H1 (cell line): Measurements from ENCODE around the gene SYNPO. TPM values are rescaled to one million over a fixed set of nuclear protein-coding genes. Genes with fewer than 3 reads are reported as not detected.

Experiments
- CTCF ChIA-PET: fragments of 300-600 bp; sonication (Branson Sonifier 250); formaldehyde crosslinking; loops from one replicate; lab custom pipeline; 2021; ENCODE audit not compliant: partially characterized antibody; lab: Charles Lee
- POLR2A ChIA-PET: fragments of 300-600 bp; sonication (Branson Sonifier 250); formaldehyde crosslinking; loops from one replicate; lab custom pipeline; 2021; ENCODE audit warnings: inconsistent platforms; ENCODE audit not compliant: partially characterized antibody; lab: Charles Lee
- DNase-seq, 2 experiments: peaks; one replicate each; pipeline versions ENCODE4 v3.0.0 to v3.0.0-alpha.2; 2010 to 2022; ENCODE audit warnings: low spot score in 2 of 2, low read depth in 1 of 2, mixed read lengths in 1 of 2
- FAIRE-seq: peaks from 2 replicates; lab custom pipeline; 2011; peaks lifted over from hg19 to GRCh38; lab: Jason Lieb, UNC
- H2AFZ ChIP-seq: 2 replicates; pipeline ENCODE4 v1.8.1; 2012; ENCODE audit warnings: low read length, inconsistent platforms
- H2AK5ac ChIP-seq: 2 replicates; pipeline ENCODE4 v1.6.1; 2013; ENCODE audit warnings: low read depth, low read length
- H2BK120ac ChIP-seq: replicated peaks from 2 replicates; pipeline ENCODE3; 2013; ENCODE audit warnings: low read depth, low read length, inconsistent platforms
- H2BK12ac ChIP-seq: 2 replicates; pipeline ENCODE4 v1.6.1; 2013; ENCODE audit warnings: low read depth, low read length
- H2BK15ac ChIP-seq: 2 replicates; pipeline ENCODE4 v1.6.1; 2013; ENCODE audit warnings: low read length
- H2BK20ac ChIP-seq: 2 replicates; pipeline ENCODE4 v1.6.1; 2013; ENCODE audit warnings: low read length
- H2BK5ac ChIP-seq: 2 replicates; pipeline ENCODE4 v1.6.1; 2013; ENCODE audit warnings: low read depth, low read length
- H3K14ac ChIP-seq: 2 replicates; pipeline ENCODE4 v1.6.1; 2013; ENCODE audit warnings: inconsistent platforms; ENCODE audit not compliant: insufficient read length
- H3K18ac ChIP-seq: 2 replicates; pipeline ENCODE4 v1.6.1; 2013; ENCODE audit warnings: low read length; ENCODE audit errors: extremely low read depth
- H3K23ac ChIP-seq: 2 replicates; pipeline ENCODE4 v1.6.1; 2013; ENCODE audit warnings: inconsistent platforms; ENCODE audit not compliant: insufficient read length
- H3K23me2 ChIP-seq: 2 replicates; pipeline ENCODE4 v1.6.1; 2013; ENCODE audit warnings: low read depth, low read length
- H3K27ac ChIP-seq: 2 replicates; pipeline ENCODE4 v1.6.1; 2011; ENCODE audit warnings: low read depth, low read length, inconsistent platforms
- H3K27me3 ChIP-seq, 4 experiments: replicated peaks in 1 of 4; 1 replicate in 1 of 4; 2 replicates in 3 of 4; pipeline versions ENCODE4 v1.6.1 to v1.8.1; 2011 to 2013; ENCODE audit warnings: low read length in 3 of 4, mild to moderate bottlenecking in 3 of 4, inconsistent platforms in 2 of 4, mixed read lengths in 2 of 4, moderate library complexity in 1 of 4; ENCODE audit not compliant: control insufficient read depth in 3 of 4, insufficient read depth in 3 of 4; ENCODE audit errors: extremely low read depth in 1 of 4
- H3K36me3 ChIP-seq, 4 experiments: 2 replicates each; pipeline versions ENCODE4 v1.6.1 to v1.8.1; 2011 to 2013; ENCODE audit warnings: mild to moderate bottlenecking in 4 of 4, low read length in 3 of 4, moderate library complexity in 2 of 4, control low read depth in 1 of 4, inconsistent platforms in 1 of 4; ENCODE audit not compliant: insufficient read depth in 4 of 4, control insufficient read depth in 2 of 4
- H3K4ac ChIP-seq: replicated peaks from 2 replicates; pipeline ENCODE3; 2013; ENCODE audit warnings: low read length, low read depth, mixed read lengths, inconsistent platforms; ENCODE audit not compliant: insufficient read length
- H3K4me1 ChIP-seq, 4 experiments: replicated peaks in 1 of 4; 1 replicate in 1 of 4; 2 replicates in 3 of 4; pipeline versions ENCODE4 v1.6.1 to v1.8.1; 2011 to 2013; ENCODE audit warnings: low read length in 3 of 4, inconsistent platforms in 2 of 4, mixed read lengths in 1 of 4; ENCODE audit not compliant: insufficient read depth in 4 of 4, control insufficient read depth in 3 of 4
- H3K4me2 ChIP-seq, 2 experiments: 2 replicates each; pipeline versions ENCODE4 v1.6.1 to v1.8.1; 2011 to 2013; ENCODE audit warnings: low read depth in 2 of 2, low read length in 2 of 2, control low read depth in 1 of 2, inconsistent platforms in 1 of 2, mild to moderate bottlenecking in 1 of 2; ENCODE audit not compliant: insufficient read depth in 1 of 2
- H3K4me3 ChIP-seq, 4 experiments: fragments of 200-600, 300-600 bp in 1 of 4; sonication (generic), shearing (Covaris generic), sonication (Bioruptor Twin) in 1 of 4; 2 replicates each; pipeline versions ENCODE4 v1.5.1 to v1.8.1; 2011 to 2016; ENCODE audit warnings: low read length in 4 of 4, low read depth in 3 of 4, control low read depth in 2 of 4, inconsistent platforms in 2 of 4, mild to moderate bottlenecking in 2 of 4, mixed read lengths in 1 of 4, moderate library complexity in 1 of 4; ENCODE audit not compliant: insufficient read depth in 2 of 4; ENCODE audit errors: extremely low read depth in 1 of 4
- H3K56ac ChIP-seq: replicated peaks from 2 replicates; pipeline ENCODE3; 2013; ENCODE audit warnings: low read depth, mild to moderate bottlenecking, mixed read lengths, low read length, inconsistent platforms; ENCODE audit not compliant: insufficient read length
- H3K79me1 ChIP-seq: 2 replicates; pipeline ENCODE4 v1.6.1; 2013; ENCODE audit warnings: low read depth, low read length, control low read depth
- H3K79me2 ChIP-seq, 2 experiments: 2 replicates each; pipeline versions ENCODE4 v1.6.1 to v1.8.1; 2012 to 2013; ENCODE audit warnings: low read length in 2 of 2, mild to moderate bottlenecking in 2 of 2, inconsistent platforms in 1 of 2; ENCODE audit not compliant: insufficient read depth in 2 of 2, control insufficient read depth in 1 of 2
- H3K9ac ChIP-seq, 4 experiments: replicated peaks in 1 of 4; 1 replicate in 1 of 4; 2 replicates in 3 of 4; pipeline versions ENCODE4 v1.6.1 to v1.8.1; 2011 to 2013; ENCODE audit warnings: low read depth in 3 of 4, low read length in 3 of 4, control low read depth in 2 of 4, mild to moderate bottlenecking in 2 of 4, moderate library complexity in 2 of 4, inconsistent platforms in 1 of 4; ENCODE audit errors: extremely low read depth in 1 of 4
- H3K9me3 ChIP-seq, 2 experiments: 2 replicates each; pipeline versions ENCODE4 v1.6.1 to v1.8.1; 2012 to 2013; ENCODE audit warnings: mild to moderate bottlenecking in 2 of 2, moderate library complexity in 2 of 2, control low read depth in 1 of 2, inconsistent platforms in 1 of 2, low read depth in 1 of 2, low read length in 1 of 2, mixed read lengths in 1 of 2; ENCODE audit not compliant: insufficient read depth in 2 of 2
- H4K20me1 ChIP-seq, 2 experiments: replicated peaks in 1 of 2; 2 replicates each; pipeline versions ENCODE3 to v1.8.1; 2011 to 2013; ENCODE audit warnings: inconsistent platforms in 2 of 2, low read length in 2 of 2, mild to moderate bottlenecking in 1 of 2; ENCODE audit not compliant: insufficient read depth in 2 of 2, control insufficient read depth in 1 of 2
- H4K5ac ChIP-seq: 2 replicates; pipeline ENCODE4 v1.6.1; 2013; ENCODE audit warnings: low read length, low read depth, mixed read lengths, inconsistent platforms; ENCODE audit not compliant: insufficient read length
- H4K8ac ChIP-seq: 2 replicates; pipeline ENCODE4 v1.8.0; 2013; ENCODE audit warnings: mild to moderate bottlenecking, moderate library complexity, low read length, inconsistent platforms; ENCODE audit not compliant: insufficient read depth; ENCODE audit errors: extremely low read depth
- H4K91ac ChIP-seq: replicated peaks from 2 replicates; pipeline ENCODE3; 2013; ENCODE audit warnings: low read length, mixed read lengths, inconsistent platforms; ENCODE audit not compliant: insufficient read length
- BACH1 ChIP-seq: IDR thresholded peaks from 2 replicates; pipeline ENCODE4 v1.6.1; 2012; ENCODE audit warnings: low read length, improper control_type of control experiment
- CBX5 ChIP-seq: fragments of 300-800, 300-1000 bp; sonication (generic); IDR thresholded peaks from 2 replicates; pipeline ENCODE4 v1.7.1; 2016; ENCODE audit warnings: antibody characterized with exemption, low read length, low read depth
- CEBPB ChIP-seq: IDR thresholded peaks from 2 replicates; pipeline ENCODE4 v1.6.1; 2012; ENCODE audit warnings: low read depth, low read length
- CHD2 ChIP-seq: IDR thresholded peaks from 2 replicates; pipeline ENCODE4 v1.6.1; 2012; ENCODE audit warnings: low read length, improper control_type of control experiment
- FOSL1 ChIP-seq: IDR thresholded peaks from 2 replicates; pipeline ENCODE4 v1.6.1; 2011; ENCODE audit warnings: mild to moderate bottlenecking, low read depth, low read length, moderate library complexity; ENCODE audit not compliant: insufficient read depth
- JUN ChIP-seq: IDR thresholded peaks from 2 replicates; pipeline ENCODE4 v1.6.1; 2011; ENCODE audit warnings: low read depth, mild to moderate bottlenecking, improper control_type of control experiment, low read length
- NANOG ChIP-seq: IDR thresholded peaks from 2 replicates; pipeline ENCODE4 v1.6.1; 2011; ENCODE audit warnings: low read length, low read depth, mild to moderate bottlenecking, inconsistent platforms; ENCODE audit not compliant: insufficient read depth, poor library complexity, severe bottlenecking
- SIN3A ChIP-seq, 2 experiments: IDR thresholded peaks in 1 of 2; conservative IDR thresholded peaks in 1 of 2; 2 replicates each; pipeline ENCODE4 v1.6.1; 2011 to 2012; ENCODE audit warnings: low read length in 2 of 2, improper control_type of control experiment in 1 of 2, low read depth in 1 of 2, mild to moderate bottlenecking in 1 of 2
- SP1 ChIP-seq: IDR thresholded peaks from 2 replicates; pipeline ENCODE4 v1.6.1; 2011; ENCODE audit warnings: low read depth, low read length
- TAF1 ChIP-seq: IDR thresholded peaks from 2 replicates; pipeline ENCODE4 v1.6.1; 2011; ENCODE audit warnings: mild to moderate bottlenecking, low read depth, low read length
- TBP ChIP-seq: IDR thresholded peaks from 2 replicates; pipeline ENCODE4 v1.6.1; 2011; ENCODE audit warnings: low read depth, low read length, improper control_type of control experiment
- WGBS, 2 experiments: shearing (Covaris generic) in 1 of 2; methylation state at CpG; one replicate each; pipeline versions ENCODE4 v1.1.6 to v1.1.7; 2013 to 2015; ENCODE audit warnings: low lambda C conversion rate in 2 of 2, mixed read lengths in 2 of 2, inconsistent platforms in 1 of 2, low coverage in 1 of 2, missing lambda C conversion rate in 1 of 2; ENCODE audit not compliant: insufficient replicate concordance in 2 of 2, insufficient coverage in 1 of 2, insufficient read length in 1 of 2; ENCODE audit errors: extremely low coverage in 1 of 2, missing lambda C conversion rate in 1 of 2; 5-methylcytosine and 5-hydroxymethylcytosine counted together
- polyA plus RNA-seq, 7 experiments: library from polyadenylated mRNA; depleted of rRNA in 3 of 7; stranded (reverse) in 5 of 7; unstranded in 2 of 7; fragments of >200 nt in 5 of 7; fragments of 200-250 nt in 2 of 7; gene quantifications; 1 replicate in 5 of 7; 2 replicates in 1 of 7; 4 replicates in 1 of 7; pipeline versions ENCODE4 v1.2.1 to v1.2.3, GENCODE V29; 2011 to 2013; ENCODE audit warnings: missing spikeins in 2 of 7, mixed read lengths in 2 of 7
- total RNA-seq: library from RNA; stranded (reverse); fragmentation: NEBNext Ultra II Directional; extraction: Animal tissue kit (Norgen Biotek cat#: 25700); gene quantifications from 2 replicates; pipeline ENCODE4 v1.2.1, GENCODE V29; 2021
- TF ChIP-seq, protein P1 (sequence below): IDR thresholded peaks from 2 replicates; pipeline ENCODE4 v1.6.1; 2011; ENCODE audit warnings: low read depth, mild to moderate bottlenecking, low read length; ENCODE audit not compliant: insufficient read depth

Gene SYNPO
- total and polyA plus RNA-seq, 2 of the 8 experiments (the other 6 are each of a cell fraction or from before 2014, with no cell fraction given), result 2.3 TPM

DNA sequence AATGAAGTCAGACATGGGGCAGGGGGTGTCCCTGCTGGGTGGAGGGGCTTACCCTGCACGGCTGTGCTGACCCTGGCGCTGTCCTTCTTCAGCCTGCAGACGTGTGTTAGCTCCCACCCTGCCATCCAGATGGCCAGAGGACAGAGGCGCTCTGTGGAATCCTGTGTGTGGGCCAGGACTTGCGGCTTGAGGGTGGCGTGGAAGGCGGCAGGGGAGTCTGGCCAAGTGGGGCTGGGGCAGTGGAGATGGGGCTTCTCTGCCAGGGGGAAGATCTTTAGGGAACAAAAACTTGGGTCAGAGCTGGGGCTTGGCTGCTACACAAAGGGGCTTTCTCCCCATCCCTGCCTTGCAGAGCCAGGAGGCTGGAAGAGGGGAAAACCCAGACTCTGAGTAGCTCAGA lies 46.5 kb upstream of the SYNPO start:
- Histone ChIP-seq H2BK12ac (no peak overlapping the region), H2BK15ac (no peak overlapping the region), H3K4ac (no peak overlapping the region), H3K23ac (no peak overlapping the region), H3K56ac (no peak overlapping the region), H3K27ac (no peak overlapping the region), H3K36me3 (no peaks in the 10 kb centered on the region), H3K14ac (no peak overlapping the region), H3K23me2 (no peaks in the 10 kb centered on the region), H4K5ac (no peak overlapping the region), H3K27me3 (no peaks in the 10 kb centered on the region), H3K18ac (no peak overlapping the region), H4K8ac (no peak overlapping the region; the same call in 1 of the 2 replicates), H2BK5ac (no peak overlapping the region), H2BK120ac (no peak overlapping the region), H4K20me1 (no peaks in the 10 kb centered on the region), H3K79me2 (no peaks in the 10 kb centered on the region), H2AK5ac (no peak overlapping the region), H3K4me1 (peaks cover 0 to 7% (median 5%) of the 10 kb centered on the region in 4 experiments; a peak in 6 of 7 replicates), H3K9me3 (no peaks in the 10 kb centered on the region), H2BK20ac (no peak overlapping the region), H3K79me1 (no peaks in the 10 kb centered on the region), H3K4me3 (no peak overlapping the region), H3K9ac (no peak overlapping the region), H3K4me2 (no peak overlapping the region), H2AFZ (no peak overlapping the region), H4K91ac (no peak overlapping the region)
- no peak for DNase-seq
- WGBS, 2 experiments, result 81% methylated on average over 7 of the region's 7 CpGs; no CpG with 5 or more reads in 1 of the 2 experiments
- POLR2A ChIA-PET, result interaction anchor here (0.7 to 1.4 kb wide), 2 partner anchors 9 to 144 kb away, joined by 3 read pairs; no protein-coding TSS in a partner anchor
- CTCF ChIA-PET, result interaction anchor here (0.7 to 6.3 kb wide), 8 partner anchors 10 to 81 kb away, joined by 3 to 39 read pairs (median 5); no protein-coding TSS in a partner anchor
- no peak for FAIRE-seq
- TF ChIP-seq JUN (no peak), CEBPB (no peak), BACH1 (no peak), CBX5 (no peak), SP1 (no peak), TBP (no peak), TAF1 (no peak), FOSL1 (no peak), SIN3A (conservative IDR thresholded peaks at IDR 0.05 in 1 of 2, IDR thresholded peaks at IDR 0.05 in 1 of 2; ENCODE audit: low read depth in 1 of 2, low read length in 2 of 2) (no peak), CHD2 (no peak), NANOG (no peak)
- TF ChIP-seq, protein P1, sequence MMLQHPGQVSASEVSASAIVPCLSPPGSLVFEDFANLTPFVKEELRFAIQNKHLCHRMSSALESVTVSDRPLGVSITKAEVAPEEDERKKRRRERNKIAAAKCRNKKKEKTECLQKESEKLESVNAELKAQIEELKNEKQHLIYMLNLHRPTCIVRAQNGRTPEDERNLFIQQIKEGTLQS, result no peak
